DND-41 (cell line): ENCODE measurements around the gene XPO4.
A peak's percentile ranks its signal among the peaks of the same experiment; 100 is the strongest.
"Not testable (repeated sequence)": the region's sequence is repeated elsewhere in the genome, so short reads cannot be mapped to it uniquely, and the experiment has no call there.

ENCODE experiments used
- ATAC-seq: fragments of 200-7000 bp; cut with Tn5 transposase; 3 replicates; pipeline ENCODE4 v1.9.1; 2021; ENCODE audit warnings: low read depth; ENCODE audit not compliant: insufficient read depth
- DNase-seq: peaks from one replicate; pipeline ENCODE4 v3.0.0-alpha.2; 2020
- H2AFZ ChIP-seq: 2 replicates; pipeline ENCODE4 v1.6.0; 2012; ENCODE audit warnings: low read depth, low read length
- H3K27ac ChIP-seq: 2 replicates; pipeline ENCODE4 v1.5.1; 2012; ENCODE audit warnings: low read length, inconsistent platforms
- H3K27me3 ChIP-seq: fragments of 200-600 bp; sonication (generic); 2 replicates; pipeline ENCODE4 v1.6.0; 2012; ENCODE audit warnings: low read length, mild to moderate bottlenecking, inconsistent platforms; ENCODE audit not compliant: insufficient read depth, poor library complexity
- H3K36me3 ChIP-seq: 2 replicates; pipeline ENCODE4 v1.5.1; 2012; ENCODE audit warnings: low read length, inconsistent platforms; ENCODE audit not compliant: insufficient read depth
- H3K4me1 ChIP-seq: 2 replicates; pipeline ENCODE4 v1.5.1; 2012; ENCODE audit warnings: mild to moderate bottlenecking, low read length; ENCODE audit not compliant: insufficient read depth
- H3K4me2 ChIP-seq: 2 replicates; pipeline ENCODE4 v1.6.0; 2012; ENCODE audit warnings: mild to moderate bottlenecking, moderate library complexity, low read length, inconsistent platforms; ENCODE audit not compliant: insufficient read depth
- H3K4me3 ChIP-seq, 2 experiments: fragments of 200-600 bp in 1 of 2; shearing (Covaris generic) in 1 of 2; 2 replicates each; pipeline ENCODE4 v1.5.1; 2012 to 2016; ENCODE audit warnings: inconsistent platforms in 2 of 2, low read length in 2 of 2, mild to moderate bottlenecking in 2 of 2, low read depth in 1 of 2, moderate library complexity in 1 of 2
- H3K79me2 ChIP-seq: 2 replicates; pipeline ENCODE4 v1.6.0; 2012; ENCODE audit warnings: low read length, inconsistent platforms; ENCODE audit not compliant: insufficient read depth
- H3K9ac ChIP-seq: 2 replicates; pipeline ENCODE4 v1.6.0; 2012; ENCODE audit warnings: low read depth, mild to moderate bottlenecking, inconsistent platforms, low read length, moderate library complexity
- H3K9me3 ChIP-seq: 2 replicates; pipeline ENCODE4 v1.5.1; 2012; ENCODE audit warnings: low read length, moderate library complexity, mild to moderate bottlenecking, inconsistent platforms; ENCODE audit not compliant: insufficient read depth, severe bottlenecking
- H4K20me1 ChIP-seq: 2 replicates; pipeline ENCODE4 v1.6.0; 2012; ENCODE audit warnings: low read length; ENCODE audit not compliant: insufficient read depth
- EZH2 ChIP-seq: IDR thresholded peaks from 3 replicates; pipeline ENCODE4 v1.6.1; 2012; ENCODE audit warnings: borderline replicate concordance, low read depth, mild to moderate bottlenecking, moderate library complexity, low read length, inconsistent platforms; ENCODE audit not compliant: severe bottlenecking
- TF ChIP-seq, protein P1 (sequence below): IDR thresholded peaks from 2 replicates; pipeline ENCODE4 v1.5.1; 2012; ENCODE audit warnings: borderline replicate concordance, low read length, moderate library complexity, mild to moderate bottlenecking; ENCODE audit not compliant: poor library complexity, severe bottlenecking; ENCODE audit errors: extremely low read depth

Gene XPO4

DNA sequence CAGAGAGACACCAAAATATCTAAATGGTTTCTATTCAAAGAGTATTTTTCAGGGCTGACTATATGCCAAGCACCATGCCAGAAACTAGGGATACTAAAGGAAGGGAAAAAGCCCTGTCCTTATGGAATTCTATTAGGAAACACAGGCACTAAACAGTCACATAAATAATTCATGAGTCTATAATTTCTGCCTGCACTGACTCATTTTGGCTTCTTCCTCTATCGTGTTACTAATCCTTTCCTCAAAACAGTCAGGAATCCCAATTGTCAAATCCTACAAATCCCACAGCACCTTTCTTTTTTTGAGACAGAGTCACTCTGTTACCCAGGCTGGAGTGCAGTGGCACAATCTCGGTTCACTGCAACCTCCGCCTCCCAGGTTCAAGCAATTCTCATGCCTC lies 29.2 kb downstream of the XPO4 start:
- DNase-seq = no peak
- H3K4me2 ChIP-seq = no peak overlapping the region
- no peak for ATAC-seq

DNA sequence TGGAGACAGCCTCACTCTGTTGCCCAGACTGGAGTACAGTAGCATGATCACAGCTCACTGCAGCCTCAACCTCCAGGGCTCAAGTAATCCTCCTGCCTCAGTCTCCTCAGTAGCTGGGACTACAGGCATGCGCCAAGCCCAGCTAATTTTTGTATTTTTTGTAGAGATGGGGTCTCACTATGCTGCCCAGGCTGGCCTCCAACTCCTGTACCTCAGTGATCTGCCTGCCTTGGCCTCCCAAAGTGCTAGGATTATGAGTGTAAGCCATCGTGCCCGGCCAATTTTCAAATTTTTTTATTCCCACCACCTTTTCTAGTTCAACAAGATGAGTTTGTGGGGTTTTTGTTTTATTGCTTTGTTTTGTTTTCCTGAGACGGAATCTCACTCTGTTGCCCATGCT lies 31.7 kb downstream of the XPO4 start:
- ATAC-seq (no peak), DNase-seq (no peak)
- Histone ChIP-seq H3K36me3 (peaks cover 7% of the 10 kb centered on the region; the same call in 1 of the 2 replicates), H3K4me3 (no peak overlapping the region), H3K27ac (no peak overlapping the region), H3K4me1 (no peaks in the 10 kb centered on the region), H3K27me3 (no peaks in the 10 kb centered on the region), H4K20me1 (peaks cover 45% of the 10 kb centered on the region), H2AFZ (no peak overlapping the region), H3K9me3 (no peaks in the 10 kb centered on the region), H3K4me2 (no peak overlapping the region), H3K79me2 (peaks cover 97% of the 10 kb centered on the region), H3K9ac (no peak overlapping the region)
- TF ChIP-seq, protein P1, sequence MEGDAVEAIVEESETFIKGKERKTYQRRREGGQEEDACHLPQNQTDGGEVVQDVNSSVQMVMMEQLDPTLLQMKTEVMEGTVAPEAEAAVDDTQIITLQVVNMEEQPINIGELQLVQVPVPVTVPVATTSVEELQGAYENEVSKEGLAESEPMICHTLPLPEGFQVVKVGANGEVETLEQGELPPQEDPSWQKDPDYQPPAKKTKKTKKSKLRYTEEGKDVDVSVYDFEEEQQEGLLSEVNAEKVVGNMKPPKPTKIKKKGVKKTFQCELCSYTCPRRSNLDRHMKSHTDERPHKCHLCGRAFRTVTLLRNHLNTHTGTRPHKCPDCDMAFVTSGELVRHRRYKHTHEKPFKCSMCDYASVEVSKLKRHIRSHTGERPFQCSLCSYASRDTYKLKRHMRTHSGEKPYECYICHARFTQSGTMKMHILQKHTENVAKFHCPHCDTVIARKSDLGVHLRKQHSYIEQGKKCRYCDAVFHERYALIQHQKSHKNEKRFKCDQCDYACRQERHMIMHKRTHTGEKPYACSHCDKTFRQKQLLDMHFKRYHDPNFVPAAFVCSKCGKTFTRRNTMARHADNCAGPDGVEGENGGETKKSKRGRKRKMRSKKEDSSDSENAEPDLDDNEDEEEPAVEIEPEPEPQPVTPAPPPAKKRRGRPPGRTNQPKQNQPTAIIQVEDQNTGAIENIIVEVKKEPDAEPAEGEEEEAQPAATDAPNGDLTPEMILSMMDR = no peak
- TF ChIP-seq EZH2 = no peak

More for the DNA sequence above, 29.2 kb downstream of the XPO4 start:
- Histone ChIP-seq H3K27ac (no peak overlapping the region), H2AFZ (no peak overlapping the region), H4K20me1 (peaks cover 48% of the 10 kb centered on the region), H3K4me1 (no peaks in the 10 kb centered on the region), H3K27me3 (no peaks in the 10 kb centered on the region), H3K9me3 (no peaks in the 10 kb centered on the region), H3K79me2 (peaks cover 98% of the 10 kb centered on the region), H3K9ac (no peak overlapping the region), H3K36me3 (no peaks in the 10 kb centered on the region; the same call in 1 of the 2 replicates), H3K4me3 (no peak overlapping the region)
- TF ChIP-seq, protein P1 = no peak
- no peak for TF ChIP-seq EZH2

DNA sequence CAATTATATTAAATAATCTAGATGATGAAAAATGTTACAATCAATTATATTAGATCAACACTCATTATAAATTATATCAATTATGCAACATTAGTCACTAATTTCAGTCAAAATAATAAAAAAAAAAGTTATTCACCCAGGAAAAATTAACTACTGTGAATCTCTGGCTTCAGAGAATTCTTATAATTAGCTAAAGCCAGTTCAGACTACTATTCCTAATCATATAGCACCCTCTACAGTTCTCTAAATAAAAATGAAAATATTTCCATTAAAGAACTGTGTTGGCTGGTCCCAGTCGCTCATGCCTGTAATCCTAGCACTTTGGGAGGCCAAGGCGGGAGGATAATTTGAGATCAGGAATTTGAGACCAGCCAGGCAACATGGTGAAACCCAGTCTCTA lies 33.0 kb downstream of the XPO4 start:
- Histone ChIP-seq H3K9me3 (no peaks in the 10 kb centered on the region), H3K4me2 (no peak overlapping the region), H3K4me3 (no peak overlapping the region), H4K20me1 (peaks cover 40% of the 10 kb centered on the region), H3K9ac (no peak overlapping the region), H2AFZ (no peak overlapping the region), H3K79me2 (peaks cover 92% of the 10 kb centered on the region), H3K27ac (no peak overlapping the region), H3K36me3 (peaks cover 7% of the 10 kb centered on the region; the same call in 1 of the 2 replicates), H3K4me1 (no peaks in the 10 kb centered on the region), H3K27me3 (no peaks in the 10 kb centered on the region)
- DNase-seq (no peak), ATAC-seq (no peak)
- no peak for TF ChIP-seq EZH2
- TF ChIP-seq, protein P1 = peak; percentile 12

DNA sequence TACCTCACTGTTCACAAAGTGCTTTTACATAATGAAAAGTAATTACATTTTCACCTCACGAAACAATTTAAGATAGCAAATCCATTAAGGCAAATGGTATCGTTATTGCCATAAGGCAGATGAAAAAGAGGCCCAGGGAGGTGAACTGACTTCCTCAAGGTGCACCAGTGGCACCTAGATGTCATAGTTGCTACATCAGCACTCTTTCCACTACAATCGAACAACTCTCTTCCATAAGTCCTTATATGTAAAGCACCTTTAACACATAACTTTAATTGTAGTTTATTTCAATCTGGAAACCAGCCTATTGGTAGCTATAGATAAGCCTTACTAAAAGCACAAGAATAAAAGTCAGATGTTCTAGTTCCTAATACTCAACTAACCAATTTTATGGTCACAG lies 35.1 kb downstream of the XPO4 start:
- Histone ChIP-seq H3K36me3 (peaks cover 12% of the 10 kb centered on the region), H3K79me2 (peaks cover 76% of the 10 kb centered on the region), H3K27ac (no peak overlapping the region), H3K9me3 (no peaks in the 10 kb centered on the region), H3K4me2 (no peak overlapping the region), H3K4me1 (no peaks in the 10 kb centered on the region), H3K27me3 (no peaks in the 10 kb centered on the region), H3K4me3 (no peak overlapping the region), H4K20me1 (peaks cover 25% of the 10 kb centered on the region; the same call in 1 of the 2 replicates), H3K9ac (no peak overlapping the region), H2AFZ (no peak overlapping the region)
- no peak for DNase-seq
- no peak for TF ChIP-seq EZH2
- TF ChIP-seq, protein P1 = no peak
- ATAC-seq = no peak

DNA sequence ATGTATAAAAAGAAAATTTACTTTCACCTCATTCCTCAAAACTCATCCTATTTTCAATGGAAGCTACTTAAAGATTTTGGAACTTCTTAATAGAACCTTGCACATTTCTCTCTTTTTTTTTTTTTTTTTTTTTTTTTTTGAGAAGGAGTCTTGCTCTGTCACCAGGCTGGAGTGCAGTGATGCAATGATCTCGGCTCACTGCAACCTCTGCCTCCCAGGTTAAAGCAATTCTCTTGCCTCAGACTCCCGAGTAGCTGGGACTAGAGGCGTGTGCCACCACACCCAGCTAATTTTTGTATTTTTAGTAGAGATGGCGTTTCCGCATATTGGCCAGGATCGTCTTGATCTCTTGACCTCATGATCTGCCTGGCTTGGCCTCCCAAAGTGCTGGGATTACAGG lies 40.9 kb downstream of the XPO4 start:
- peaks cover 22% of the 10 kb centered on the region for H3K79me2 ChIP-seq
- ATAC-seq = not testable (repeated sequence)

More for the DNA sequence above, 40.9 kb downstream of the XPO4 start:
- H3K27me3 ChIP-seq, H2AFZ ChIP-seq, H3K9me3 ChIP-seq, DNase-seq, H3K27ac ChIP-seq, H3K4me2 ChIP-seq, H4K20me1 ChIP-seq, H3K4me1 ChIP-seq, H3K9ac ChIP-seq, H3K4me3 ChIP-seq: not testable (repeated sequence)
- peaks cover 32% of the 10 kb centered on the region for H3K36me3 ChIP-seq
